ENCODE measurements around the gene GLO1.

DNA sequence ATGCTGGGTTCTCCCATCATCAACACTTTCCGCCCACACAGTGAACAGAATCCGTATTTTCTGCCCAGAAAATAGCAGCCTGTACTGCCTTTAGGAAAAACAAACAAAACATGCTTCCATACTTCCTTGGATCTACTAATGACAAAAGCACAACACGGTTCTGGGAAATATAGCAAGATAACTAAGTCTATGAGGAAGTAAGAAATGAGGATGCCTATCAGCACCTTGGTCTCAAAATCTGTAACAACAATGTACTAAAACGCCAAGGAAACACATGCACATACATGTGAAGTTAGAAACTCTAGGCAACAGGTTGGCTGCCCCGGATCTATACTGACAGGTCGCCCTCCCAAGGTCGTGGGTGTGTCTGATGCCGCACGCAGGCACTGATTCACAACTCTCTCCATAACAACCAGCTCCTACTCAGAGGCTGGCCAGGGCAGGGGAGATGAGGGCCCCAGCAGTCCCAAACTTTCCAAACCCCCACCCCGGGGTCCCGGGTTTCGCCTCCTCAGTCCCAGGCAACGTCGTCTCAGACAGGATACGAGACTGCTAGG lies 63.9 kb downstream of the GLO1 start:
- TF ChIP-seq CTCF (IDR thresholded peaks at IDR 0.05) (no peak), POLR2A (IDR thresholded peaks at IDR 0.05) (no peak)

Measured in body of pancreas (tissue), 4 donors.